Astrocyte of the spinal cord (primary cell): ENCODE results near the gene CDC34.

ENCODE experiments used
- DNase-seq: peaks from one replicate; pipeline ENCODE4 v3.0.0; 2011; ENCODE audit warnings: low read depth, low spot score
- H3K4me3 ChIP-seq: 2 replicates; pipeline ENCODE4 v1.5.1; 2011; ENCODE audit warnings: low read depth, mild to moderate bottlenecking, low read length, moderate library complexity
- in situ Hi-C: cut with HindIII; loops from 2 replicates; pipeline ENCODE4 v1.10.0; 2017; ENCODE audit warnings: low sequenced_read_pairs
- TF ChIP-seq, protein P1 (sequence below): IDR thresholded peaks from 2 replicates; pipeline ENCODE4 v1.5.1; 2012; ENCODE audit warnings: low read depth, mild to moderate bottlenecking, low read length, inconsistent platforms

CDC34 gene

DNA sequence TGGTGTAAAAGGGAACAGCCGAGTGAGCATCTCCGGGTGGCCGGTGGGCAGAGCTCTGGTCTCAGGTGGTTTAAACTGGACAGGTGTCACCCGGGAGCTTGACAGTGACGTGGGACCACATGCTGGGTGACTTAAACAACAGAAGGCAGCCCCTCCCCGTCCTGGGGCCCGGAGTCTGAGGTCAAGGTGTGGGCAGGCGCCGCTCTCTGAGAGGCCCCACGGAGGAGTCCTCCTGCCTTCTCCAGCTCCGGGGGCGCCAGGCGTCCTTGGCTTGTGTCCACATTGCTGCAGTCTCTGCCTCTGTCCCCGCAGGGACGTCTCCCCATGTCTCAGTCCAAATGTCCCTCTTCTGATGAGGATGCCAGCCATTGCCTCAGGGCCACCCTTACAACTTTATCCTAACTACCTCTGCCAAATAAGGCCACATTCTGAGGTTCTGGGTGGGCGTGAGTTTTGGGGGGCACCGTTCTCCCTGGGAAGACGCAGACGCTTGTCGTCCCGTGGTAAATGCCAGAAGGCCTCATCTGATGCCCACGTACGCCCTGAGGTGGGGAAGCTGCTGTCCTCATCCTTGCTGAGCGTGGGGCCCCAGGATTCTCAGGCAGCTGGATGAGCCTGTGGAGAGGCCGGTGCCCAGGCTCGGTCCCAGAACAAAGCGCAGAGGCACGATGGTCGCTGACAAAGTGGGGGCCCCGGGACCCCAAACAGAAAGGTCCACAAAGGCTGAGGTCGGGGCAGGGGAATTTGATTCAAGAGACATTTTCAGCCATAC is 25.2 kb downstream of the CDC34 start:
- in situ Hi-C loops: no loop called here
- DNase-seq: no peak
- TF ChIP-seq, protein P1, sequence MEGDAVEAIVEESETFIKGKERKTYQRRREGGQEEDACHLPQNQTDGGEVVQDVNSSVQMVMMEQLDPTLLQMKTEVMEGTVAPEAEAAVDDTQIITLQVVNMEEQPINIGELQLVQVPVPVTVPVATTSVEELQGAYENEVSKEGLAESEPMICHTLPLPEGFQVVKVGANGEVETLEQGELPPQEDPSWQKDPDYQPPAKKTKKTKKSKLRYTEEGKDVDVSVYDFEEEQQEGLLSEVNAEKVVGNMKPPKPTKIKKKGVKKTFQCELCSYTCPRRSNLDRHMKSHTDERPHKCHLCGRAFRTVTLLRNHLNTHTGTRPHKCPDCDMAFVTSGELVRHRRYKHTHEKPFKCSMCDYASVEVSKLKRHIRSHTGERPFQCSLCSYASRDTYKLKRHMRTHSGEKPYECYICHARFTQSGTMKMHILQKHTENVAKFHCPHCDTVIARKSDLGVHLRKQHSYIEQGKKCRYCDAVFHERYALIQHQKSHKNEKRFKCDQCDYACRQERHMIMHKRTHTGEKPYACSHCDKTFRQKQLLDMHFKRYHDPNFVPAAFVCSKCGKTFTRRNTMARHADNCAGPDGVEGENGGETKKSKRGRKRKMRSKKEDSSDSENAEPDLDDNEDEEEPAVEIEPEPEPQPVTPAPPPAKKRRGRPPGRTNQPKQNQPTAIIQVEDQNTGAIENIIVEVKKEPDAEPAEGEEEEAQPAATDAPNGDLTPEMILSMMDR: no peak
- no peak overlapping the region for H3K4me3 ChIP-seq

DNA sequence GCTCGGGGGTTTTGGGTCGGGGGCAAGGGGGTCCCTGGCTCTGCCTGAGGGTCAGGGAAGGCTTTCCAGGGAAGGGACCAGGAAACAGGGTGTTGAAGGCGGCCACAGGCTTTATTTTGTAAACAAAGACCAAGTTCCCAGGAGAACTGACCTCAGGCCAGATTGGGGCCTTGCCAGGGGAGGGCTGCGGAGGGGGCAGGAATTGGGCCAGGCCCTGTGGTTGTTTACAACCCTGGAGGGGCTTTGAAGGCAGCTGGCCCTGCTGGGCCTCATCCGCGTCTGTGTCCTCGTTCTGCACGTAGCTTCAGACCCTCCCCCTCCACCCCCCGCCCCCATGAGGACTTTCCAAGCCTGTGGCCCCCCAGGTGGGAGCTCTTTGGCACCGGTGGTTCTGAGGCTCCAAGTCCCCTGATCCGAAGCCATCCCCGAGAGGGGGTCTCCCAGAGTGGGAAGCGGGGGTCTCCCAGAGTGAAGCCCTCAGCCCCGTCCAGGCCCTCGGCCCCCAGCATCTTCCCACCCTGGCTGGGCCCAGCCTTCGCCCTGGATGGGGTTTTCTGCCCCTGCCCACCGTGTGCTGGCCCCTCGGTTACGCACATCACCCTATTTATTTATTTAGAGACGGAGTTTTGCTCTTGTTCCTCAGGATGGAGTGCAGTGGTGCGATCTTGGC is 27.3 kb downstream of the CDC34 start:
- in situ Hi-C loops: no loop called here
- peak; percentile 20 for DNase-seq
- TF ChIP-seq, protein P1: no peak
- H3K4me3 ChIP-seq: no peak overlapping the region

DNA sequence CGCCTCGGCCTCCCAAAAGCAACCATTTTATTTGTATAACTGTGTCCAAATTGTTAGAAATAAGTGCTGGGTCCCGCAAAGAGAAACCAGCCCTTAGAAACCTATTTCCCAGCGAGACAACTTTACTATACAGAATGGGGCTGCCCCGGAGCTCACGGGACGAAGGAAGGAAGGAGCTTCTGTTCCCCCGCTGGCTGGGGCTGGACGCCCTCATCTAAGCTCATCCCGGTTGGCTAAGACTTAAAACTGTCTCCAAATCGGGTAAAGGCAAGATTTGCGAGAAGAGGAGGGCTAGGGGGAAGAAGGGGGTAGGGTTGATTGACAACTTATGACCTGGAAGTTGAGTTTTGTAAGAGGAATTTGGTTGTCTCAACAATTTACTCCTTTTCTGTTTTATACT is 28.6 kb downstream of the CDC34 start:
- in situ Hi-C loops: no loop called here
- H3K4me3 ChIP-seq: no peak overlapping the region
- TF ChIP-seq, protein P1: no peak
- no peak for DNase-seq

DNA sequence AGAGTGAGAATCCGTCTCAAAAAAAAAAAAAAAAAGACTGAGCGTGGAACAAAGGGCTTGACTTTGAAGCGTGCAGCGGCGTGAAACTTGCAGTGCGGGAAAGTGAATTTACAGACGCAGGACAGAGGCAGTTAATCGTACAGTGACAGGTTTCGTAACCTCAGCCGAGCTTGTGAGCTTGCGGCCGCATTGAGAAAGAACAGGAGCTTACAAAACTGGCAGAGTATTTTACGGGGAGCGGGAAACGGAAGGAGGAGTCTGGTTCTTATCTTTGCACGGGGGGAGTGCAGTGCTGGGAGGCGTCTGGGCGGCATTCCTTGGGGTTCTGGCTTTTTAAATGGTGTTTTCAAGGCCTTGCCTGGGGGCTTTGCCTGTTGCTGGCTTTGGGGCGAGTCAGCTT is 34.8 kb downstream of the CDC34 start:
- in situ Hi-C loops: no loop called here
- DNase-seq: no peak
- TF ChIP-seq, protein P1: no peak
- H3K4me3 ChIP-seq: no peak overlapping the region

DNA sequence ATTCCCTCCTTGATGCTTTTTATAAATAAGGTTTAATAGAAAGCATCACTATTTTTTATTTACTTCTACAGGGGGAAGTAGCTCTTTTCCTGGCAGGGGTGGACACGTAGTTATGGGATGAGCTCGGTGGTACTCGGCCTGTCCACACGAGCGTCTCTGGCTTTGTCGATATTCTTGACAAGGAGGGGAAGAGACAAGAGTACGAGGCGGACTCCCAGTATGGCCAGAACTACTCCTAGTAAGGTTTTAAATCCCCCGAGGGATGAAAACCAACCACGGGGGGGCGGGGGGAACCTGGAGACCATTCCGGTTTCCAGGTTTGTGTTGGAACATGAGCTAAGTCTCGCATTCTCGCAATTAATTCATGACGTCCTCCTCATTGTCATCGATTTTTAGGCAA is 35.3 kb downstream of the CDC34 start:
- in situ Hi-C loops: no loop called here
- TF ChIP-seq, protein P1: no peak
- no peak overlapping the region for H3K4me3 ChIP-seq
- DNase-seq: no peak

DNA sequence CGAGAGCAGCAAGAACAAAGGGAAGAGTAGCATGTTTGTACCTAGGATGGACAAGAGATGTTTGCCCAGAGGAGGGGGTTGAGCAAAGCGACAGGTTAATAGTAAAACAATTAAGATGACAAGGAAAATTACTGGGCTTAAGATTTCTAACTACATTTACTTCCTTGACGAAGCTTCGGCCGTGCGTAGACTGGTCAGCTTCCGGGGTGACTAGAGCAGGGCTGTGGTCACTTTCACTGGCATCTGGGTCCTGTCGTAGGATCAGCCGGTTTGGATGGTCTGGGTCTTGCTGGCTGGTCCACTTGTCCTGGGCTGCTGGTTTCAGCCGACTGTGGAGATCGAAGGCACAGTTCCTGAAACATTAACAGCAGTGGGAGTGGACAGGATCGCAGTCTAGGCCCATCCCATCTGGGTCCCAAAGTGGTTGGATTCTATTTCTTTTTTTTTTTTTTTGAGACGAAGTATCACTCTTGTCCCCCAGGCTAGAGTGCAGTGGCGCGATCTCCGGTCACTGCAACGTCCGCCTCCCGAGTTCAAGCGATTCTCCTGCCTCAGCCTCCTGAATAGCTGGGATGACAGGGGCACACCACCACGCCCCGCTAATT is 35.8 kb downstream of the CDC34 start:
- in situ Hi-C loops: no loop called here
- DNase-seq: no peak
- H3K4me3 ChIP-seq: no peak overlapping the region
- TF ChIP-seq, protein P1: no peak
